DMS153 (cell line): ENCODE measurements around the gene PTH1R.

Source experiments
- DNase-seq: peaks from one replicate; lab custom pipeline; 2025; lab: John Stamatoyannopoulos, UW

Gene PTH1R

GRCh38 chr3:46930945-46931403 is 53.5 kb downstream of the PTH1R start:
- DNase-seq, result no peak

DNA sequence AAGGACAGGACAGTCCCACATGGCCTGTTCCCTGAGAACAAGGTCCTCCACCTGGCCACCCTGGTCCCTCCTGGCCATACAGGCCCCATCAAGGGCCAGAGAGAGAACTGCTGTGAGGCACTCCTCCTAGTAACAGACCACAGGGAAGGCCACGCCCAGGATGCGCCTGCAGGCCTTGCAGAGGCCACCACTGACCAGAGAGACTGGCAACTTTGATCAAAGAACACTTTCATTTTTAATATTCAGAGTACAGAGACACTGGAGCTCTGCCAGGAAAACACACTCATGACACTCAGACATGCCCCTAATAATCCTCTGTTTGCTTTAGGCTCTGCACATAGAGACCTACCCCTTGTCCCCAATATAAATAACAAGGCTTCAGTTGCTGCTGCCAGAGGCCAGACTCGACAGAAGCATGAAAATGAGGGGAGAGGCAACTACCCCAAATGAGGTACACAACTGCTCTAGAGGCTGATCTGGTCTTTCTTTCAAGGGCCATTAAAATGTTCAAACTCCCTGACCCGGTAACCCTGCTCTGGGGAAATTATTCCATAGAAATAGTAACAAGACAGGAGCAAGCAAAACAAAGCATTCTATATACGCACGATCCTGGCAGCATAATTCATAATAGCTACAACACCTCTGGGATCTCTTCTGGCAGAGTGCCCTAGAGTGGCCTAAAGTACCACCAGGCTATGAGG is 54.3 kb downstream of the PTH1R start:
- peak; percentile 29 for DNase-seq

DNA sequence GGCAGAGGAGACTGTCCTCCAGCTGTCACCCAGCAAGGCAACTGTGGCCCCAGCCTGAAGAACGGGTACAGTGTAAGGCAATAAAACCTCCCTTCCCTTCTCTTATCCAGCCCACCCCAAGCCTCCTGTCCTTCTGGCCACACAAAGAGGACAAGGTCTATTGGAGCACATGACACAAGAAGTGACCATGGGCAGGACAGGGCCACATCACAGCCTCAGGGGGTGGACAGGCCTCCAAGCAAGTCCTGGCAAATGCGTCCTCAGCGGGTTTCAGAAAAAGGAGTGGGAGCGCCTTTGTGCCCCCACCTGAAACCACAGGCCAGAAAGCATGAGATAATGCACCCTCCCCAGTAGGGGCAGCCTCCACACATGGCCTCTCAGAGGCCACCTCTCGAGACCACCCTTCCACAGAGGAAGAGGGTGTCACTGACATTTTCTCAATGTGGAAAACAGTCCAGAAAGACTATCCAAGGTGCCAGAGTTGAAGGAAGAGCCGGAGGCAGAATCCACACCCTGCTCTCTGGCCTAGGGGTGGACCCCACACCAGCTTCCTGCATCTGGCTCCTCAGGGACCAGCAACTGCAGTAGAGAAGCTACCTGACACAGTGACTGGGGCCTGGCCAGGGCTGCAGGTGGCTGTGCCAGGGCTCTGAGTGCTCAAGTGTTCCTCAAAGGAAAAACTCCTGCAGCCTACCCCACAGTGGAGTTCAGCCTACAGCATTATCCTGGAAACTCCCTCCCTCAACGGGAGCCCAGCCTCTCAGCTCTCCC is 55.1 kb downstream of the PTH1R start:
- no peak for DNase-seq

GRCh38 chr3:46933261-46933660 is 55.7 kb downstream of the PTH1R start:
- no peak for DNase-seq

- no peak for DNase-seq
Observed at GRCh38 chr3:46934072-46934471, 56.6 kb downstream of the PTH1R start.

GRCh38 chr3:46934498-46935167 is 57.1 kb downstream of the PTH1R start:
- DNase-seq, result no peak

GRCh38 chr3:46935168-46935858 is 57.8 kb downstream of the PTH1R start:
- DNase-seq, result no peak

GRCh38 chr3:46935989-46936558 is 58.6 kb downstream of the PTH1R start:
- DNase-seq, result no peak

DNA sequence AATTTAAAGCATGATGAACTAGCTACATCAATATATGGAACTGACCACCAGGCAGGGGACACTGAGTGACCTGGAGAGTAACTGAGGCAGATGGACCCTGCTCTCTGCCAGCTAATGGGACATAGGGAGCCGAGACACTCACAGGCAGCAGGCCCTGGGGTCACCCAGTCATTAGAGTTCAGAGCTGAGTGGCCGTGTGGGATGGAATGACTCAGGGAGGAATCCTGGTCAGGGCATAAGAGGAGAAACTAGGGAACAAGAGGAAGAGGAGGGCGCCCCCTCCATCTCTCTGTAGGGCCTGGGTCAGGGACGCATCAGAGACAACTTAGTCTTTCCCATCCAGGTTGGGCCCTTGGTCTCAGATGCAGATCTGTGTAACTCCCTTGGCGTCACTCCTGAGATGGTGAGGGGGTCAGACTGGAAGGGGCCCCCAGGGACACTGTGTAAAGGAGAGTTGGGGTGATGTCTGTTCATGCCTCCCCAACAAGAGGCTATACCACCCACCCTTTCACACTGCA is 59.3 kb downstream of the PTH1R start:
- DNase-seq, result no peak

DNA sequence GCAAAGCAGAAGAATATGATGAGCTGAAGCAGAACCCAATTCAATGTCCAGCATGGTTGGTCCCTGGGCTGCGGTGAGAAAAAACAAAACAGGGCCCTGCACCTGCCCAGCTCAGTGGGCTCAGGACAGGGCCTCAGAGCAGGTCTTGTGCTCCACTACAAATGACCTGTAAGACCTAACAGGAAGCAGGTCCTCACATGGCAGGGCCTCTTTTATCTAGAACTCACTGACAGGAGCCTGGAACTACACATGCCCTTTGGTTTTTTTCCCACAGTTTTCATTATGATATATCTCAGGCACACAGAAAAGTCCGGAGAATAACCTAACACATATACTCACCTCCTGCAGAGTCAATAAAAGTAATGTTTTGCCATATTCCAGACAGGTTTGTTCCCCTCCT is 60.6 kb downstream of the PTH1R start:
- no peak for DNase-seq

- DNase-seq, result no peak
Observed at GRCh38 chr3:46939578-46940445, 62.3 kb downstream of the PTH1R start.

DNA sequence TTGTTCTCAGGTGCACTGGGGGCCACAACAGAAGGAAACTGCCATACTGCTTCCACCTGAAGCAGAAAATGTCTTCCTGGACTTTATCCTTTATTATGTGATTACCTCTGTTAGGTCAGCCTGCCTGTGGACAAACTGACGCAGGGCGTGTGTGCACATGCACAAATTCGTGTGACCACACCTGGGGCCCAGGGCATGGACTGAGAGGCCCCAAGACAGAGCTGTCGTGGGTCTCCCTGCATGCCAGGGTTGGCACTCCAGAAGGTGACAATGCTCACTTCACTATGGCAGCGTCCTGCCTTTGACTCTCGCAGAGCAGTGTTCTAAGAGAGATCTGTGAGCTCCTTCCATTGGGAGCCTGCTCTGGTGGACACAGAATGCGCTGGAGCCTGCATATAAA is 64.6 kb downstream of the PTH1R start:
- no peak for DNase-seq

- no peak for DNase-seq
Observed at GRCh38 chr3:46942481-46943236, 65.1 kb downstream of the PTH1R start.

GRCh38 chr3:46943237-46944187 is 66.0 kb downstream of the PTH1R start:
- no peak for DNase-seq

DNA sequence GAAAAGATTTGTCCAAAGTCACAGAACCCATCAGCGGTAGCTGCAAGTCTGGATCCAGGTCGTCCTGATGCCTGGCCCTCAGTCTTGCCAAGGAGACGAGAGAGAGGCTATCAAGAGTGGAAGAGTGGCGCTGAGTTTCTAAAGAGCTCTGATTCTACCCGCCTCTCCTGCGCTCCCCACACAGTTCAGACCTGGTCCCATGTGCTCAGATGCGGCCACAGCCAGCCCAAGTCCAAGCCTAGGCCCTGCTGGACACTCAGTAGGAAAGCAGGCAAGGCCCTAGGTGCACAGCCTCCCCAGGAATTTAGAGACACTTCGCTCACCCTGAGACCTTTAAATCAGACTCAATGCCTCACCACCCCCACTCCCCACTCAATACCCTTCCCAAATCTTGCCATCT is 66.7 kb downstream of the PTH1R start:
- DNase-seq, result no peak

- DNase-seq, result no peak
Observed at GRCh38 chr3:46946416-46946815, 68.9 kb downstream of the PTH1R start.

DNA sequence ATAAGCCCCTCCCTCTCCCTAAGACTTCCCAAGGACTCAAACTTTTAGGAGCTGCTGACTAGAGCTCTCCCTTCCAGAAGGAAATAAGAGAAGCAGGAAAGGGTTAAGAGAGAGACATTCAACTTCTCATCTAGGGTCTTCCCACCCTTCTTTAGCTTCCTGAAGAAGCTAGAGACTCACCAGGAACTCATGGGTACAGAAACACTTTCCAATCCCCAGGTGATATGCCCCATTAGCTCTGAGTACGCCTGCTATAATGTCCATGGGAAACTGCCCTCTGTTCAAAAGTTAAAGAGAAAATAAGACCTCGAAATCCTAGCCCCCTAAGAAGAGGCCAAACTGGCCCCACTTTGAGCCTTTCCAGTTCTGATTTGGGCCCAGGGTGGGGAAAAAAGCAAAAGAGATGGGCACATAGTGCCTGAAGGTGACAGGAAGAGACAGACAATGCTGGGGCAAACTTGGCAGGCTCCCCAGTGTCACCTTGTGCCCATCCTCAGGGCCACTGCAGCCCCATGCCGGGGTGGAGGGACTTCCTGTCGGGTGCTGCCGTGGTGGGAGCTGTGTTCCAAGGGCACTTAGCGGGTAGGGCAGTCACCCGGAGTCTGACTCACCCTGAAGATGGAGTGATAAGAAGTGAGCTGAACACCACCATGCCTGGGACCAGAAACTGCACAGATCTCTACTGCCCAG is 69.5 kb downstream of the PTH1R start:
- DNase-seq, result no peak

- no peak for DNase-seq
Observed at GRCh38 chr3:46947546-46947901, 70.0 kb downstream of the PTH1R start.
